GM12864 (cell line): ENCODE data around the gene KRTAP12-4.
"Not testable (repeated sequence)": the region's sequence is repeated elsewhere in the genome, so short reads cannot be mapped to it uniquely, and the experiment has no call there.

Experiments used
- DNase-seq: peaks from one replicate; pipeline ENCODE4 v3.0.0-alpha.2; 2011; ENCODE audit warnings: low read depth
- H3K4me3 ChIP-seq: 2 replicates; pipeline ENCODE4 v1.5.1; 2011; ENCODE audit warnings: mild to moderate bottlenecking, low read depth, low read length, control low read depth
- TF ChIP-seq, protein P1 (sequence below): IDR thresholded peaks from 2 replicates; pipeline ENCODE4 v1.5.1; 2011; ENCODE audit warnings: low read depth, mild to moderate bottlenecking, moderate library complexity, low read length, control low read depth, inconsistent platforms; ENCODE audit errors: missing control alignments

KRTAP12-4 gene

DNA sequence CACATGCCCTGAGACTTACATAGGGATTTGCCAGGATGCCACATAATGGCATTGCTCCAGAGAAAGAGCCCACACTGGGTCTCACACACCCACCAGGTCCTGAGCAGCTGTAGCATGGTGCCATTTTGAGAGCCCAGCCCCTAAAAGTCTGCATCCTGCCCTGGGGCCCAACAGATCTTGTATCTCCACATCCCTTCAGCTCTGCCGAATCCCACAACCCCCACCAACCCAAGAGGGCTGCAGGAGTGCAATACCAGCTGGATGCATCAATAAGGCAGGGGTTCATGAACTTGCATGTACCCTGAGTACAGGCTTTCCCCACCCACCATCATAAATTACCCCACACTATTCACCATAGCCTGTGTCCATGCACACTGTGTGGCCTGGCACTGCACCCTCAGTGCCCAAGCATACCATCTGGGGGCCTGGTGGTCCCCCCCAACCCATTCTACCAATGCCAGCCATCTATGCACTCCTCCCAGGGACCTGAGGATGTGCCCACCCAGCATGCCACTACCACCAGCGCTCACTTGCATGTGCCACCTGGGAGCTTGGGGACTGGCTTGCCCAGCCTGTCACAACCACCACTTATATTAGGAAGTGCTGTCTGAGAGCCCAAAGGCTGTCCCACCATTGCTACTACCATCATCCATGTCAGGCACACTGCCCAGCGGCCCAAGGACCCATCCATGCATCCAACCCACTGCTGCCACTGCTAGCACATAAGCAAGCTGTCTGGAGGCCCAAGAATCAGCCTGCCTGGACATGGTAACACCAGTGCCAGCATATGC is 16.4 kb upstream of the KRTAP12-4 start:
- DNase-seq = no peak
- TF ChIP-seq, protein P1, sequence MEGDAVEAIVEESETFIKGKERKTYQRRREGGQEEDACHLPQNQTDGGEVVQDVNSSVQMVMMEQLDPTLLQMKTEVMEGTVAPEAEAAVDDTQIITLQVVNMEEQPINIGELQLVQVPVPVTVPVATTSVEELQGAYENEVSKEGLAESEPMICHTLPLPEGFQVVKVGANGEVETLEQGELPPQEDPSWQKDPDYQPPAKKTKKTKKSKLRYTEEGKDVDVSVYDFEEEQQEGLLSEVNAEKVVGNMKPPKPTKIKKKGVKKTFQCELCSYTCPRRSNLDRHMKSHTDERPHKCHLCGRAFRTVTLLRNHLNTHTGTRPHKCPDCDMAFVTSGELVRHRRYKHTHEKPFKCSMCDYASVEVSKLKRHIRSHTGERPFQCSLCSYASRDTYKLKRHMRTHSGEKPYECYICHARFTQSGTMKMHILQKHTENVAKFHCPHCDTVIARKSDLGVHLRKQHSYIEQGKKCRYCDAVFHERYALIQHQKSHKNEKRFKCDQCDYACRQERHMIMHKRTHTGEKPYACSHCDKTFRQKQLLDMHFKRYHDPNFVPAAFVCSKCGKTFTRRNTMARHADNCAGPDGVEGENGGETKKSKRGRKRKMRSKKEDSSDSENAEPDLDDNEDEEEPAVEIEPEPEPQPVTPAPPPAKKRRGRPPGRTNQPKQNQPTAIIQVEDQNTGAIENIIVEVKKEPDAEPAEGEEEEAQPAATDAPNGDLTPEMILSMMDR = no peak
- H3K4me3 ChIP-seq = no peak overlapping the region

DNA sequence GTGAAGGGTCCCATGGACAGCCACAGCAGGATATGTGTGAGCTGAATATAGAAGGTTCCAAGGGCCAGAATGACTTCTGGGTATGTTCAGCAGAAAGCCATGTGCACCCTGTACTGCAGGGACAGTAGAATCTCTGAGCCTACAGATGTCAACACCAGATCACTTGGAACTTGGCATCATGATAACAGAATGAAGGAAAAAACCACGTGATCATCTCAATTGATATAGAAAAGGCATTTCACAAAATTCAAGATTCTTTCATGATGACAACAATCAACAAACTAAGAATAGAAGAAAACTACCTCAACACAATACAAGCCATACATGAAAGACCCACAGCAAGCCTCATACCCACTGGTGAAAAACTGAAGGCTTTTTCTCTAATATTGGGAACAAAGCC is 13.2 kb upstream of the KRTAP12-4 start:
- TF ChIP-seq, protein P1 = no peak
- H3K4me3 ChIP-seq = no peak overlapping the region
- DNase-seq = no peak

DNA sequence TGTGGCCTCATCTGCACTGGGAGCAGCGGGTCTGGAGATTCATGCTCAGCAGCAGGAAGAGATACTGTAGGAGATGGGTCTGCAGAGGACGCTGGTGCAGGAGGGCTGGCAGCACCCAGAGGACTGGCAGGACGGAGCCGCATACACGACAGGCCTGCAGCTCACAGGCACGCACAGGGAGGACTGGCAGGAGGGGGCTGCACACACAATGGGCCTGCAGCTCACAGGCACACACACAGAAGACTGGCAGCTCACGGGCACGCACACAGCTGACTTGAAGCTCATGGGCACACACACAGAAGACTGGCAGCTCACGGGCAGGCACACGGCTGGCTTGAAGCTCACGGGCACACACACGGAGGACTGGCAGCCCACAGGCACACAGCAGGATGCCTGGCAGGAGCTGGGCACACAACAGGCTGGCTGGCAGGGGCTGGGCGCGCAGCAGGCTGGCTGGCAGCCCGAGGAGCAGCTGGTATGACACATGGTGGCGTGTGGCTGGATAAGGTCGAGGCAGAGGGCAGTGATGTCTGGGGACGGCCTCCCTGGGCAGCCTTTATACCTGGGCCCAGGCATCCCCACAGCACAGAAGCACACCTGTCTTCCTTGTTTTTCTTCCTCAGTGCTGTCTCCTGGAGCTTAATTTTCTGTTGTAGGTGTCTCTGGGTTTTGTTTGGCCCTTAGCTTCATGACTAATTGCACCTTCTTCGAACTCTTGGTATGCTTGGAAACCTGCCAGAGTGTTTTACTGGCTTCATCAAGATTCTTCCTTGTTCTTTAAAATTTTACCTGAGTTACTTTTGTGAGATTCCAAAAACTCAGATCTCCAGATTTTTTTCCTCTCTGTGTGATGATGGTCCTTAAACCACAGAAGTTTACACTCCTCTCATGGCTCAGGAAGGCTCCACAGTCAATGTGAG is 12.2 kb upstream of the KRTAP12-4 start, which contains the start of gene KRTAP12-2:
TSS of gene KRTAP12-2 (minus strand) at position 527 of the 920 bp plus-strand sequence. CDS start at position 486, 41 bp downstream.
- TF ChIP-seq, protein P1 = no peak
- H3K4me3 ChIP-seq = no peak within 1 kb of the TSS
- DNase-seq = no peak

DNA sequence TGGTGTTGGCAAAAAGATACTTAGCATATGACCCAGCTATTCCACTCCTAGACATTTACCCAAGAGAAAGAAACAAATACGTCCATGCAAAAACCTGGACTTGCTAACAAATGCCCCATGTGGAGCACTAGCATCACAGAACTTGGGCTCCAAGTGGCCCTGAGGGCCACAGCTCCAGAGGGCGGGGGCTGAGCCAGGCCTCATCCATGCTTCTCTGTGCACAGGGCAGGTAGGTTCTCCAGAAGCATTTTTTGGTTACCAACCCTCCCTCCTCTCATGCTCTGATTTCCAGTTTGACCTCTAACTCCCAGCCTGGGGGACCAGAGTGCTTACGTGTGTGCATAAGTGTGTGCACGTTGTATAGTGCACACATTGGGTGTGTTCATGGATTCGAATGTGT is 10.2 kb upstream of the KRTAP12-4 start:
- H3K4me3 ChIP-seq = no peak overlapping the region
- TF ChIP-seq, protein P1 = no peak
- DNase-seq = no peak

DNA sequence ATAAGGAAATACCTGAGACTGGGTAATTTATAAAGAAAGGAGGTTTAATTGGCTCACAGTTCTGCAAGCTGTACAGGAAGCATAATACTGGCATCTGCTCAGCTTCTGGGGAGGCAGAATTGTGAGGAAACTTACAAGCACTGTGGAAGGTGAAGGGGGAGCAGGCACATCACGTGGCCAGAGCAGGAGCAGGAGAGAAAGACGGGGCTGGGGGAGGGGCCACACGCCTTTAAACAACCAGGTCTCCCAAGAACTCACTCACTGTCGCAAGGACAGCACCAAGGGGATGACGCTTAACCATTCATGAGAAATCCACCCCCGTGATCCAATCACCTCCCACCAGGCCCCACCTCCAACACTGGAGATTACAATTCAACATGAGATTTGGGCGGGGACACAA is 7.1 kb upstream of the KRTAP12-4 start:
- not testable (repeated sequence) for DNase-seq

DNA sequence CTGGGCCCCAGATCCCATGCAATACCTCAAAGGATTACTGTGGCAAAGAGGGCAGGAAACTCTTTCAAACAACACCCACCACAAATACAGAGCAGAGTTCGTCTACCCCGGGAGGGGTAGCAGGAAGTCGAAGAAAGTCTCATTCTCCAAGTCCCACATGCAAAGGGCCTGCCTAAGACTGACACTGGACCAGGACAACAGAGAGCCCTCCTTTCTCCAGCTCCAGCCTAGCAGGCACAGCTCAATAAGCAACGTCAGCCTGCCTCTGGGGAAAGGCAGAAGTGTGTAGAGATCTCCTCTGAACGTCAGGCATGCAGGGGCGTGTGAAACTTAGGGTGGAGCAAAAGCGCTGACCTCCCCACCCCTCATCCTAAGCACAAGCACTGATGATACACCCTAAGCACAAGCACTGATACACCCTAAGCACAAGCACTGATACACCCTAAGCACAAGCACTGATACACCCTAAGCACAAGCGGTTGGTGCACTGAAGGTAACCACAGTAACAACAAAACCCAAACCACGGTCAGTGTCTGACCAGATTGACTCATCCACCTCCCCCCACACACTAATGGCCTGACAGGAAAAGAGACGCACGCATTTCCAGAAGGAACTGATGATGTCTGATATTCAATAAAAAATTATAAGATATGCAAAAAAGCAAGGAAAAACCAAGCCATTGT is 4.6 kb upstream of the KRTAP12-4 start:
- no peak overlapping the region for H3K4me3 ChIP-seq
- DNase-seq = no peak
- TF ChIP-seq, protein P1 = no peak

More for the DNA sequence above, 7.1 kb upstream of the KRTAP12-4 start:
- H3K4me3 ChIP-seq = not testable (repeated sequence)

DNA sequence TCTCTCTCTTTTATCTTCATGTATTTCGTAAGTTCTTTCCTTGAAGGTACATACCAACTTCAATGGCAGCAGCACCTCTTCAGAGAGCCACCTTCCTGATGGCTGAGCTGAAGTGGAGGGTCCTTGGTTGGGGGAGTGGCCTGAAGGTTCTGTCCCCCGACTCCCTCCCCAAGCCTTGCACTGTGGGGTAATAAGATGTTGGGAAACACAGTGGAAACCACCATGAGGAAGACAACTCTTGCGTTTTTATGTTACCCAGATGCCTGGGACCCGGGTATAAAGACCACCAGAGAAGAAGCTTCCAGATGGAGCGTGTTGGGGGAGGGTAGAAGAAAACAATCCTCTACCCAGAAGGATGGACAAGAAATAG is 4.1 kb upstream of the KRTAP12-4 start:
- no peak overlapping the region for H3K4me3 ChIP-seq
- TF ChIP-seq, protein P1 = no peak
- no peak for DNase-seq
